G401.6 (cell line): ENCODE results near the gene PKD1.

ENCODE experiments used
- FAIRE-seq: peaks from 2 replicates; lab custom pipeline; 2012; peaks lifted over from hg19 to GRCh38; lab: Jason Lieb, UNC

The PKD1 gene

GRCh38 chr16:2086812-2087747 is 48.6 kb downstream of the PKD1 start:
- no peak for FAIRE-seq

GRCh38 chr16:2086106-2086742 is 49.5 kb downstream of the PKD1 start:
- FAIRE-seq = no peak

- FAIRE-seq = no peak
Measured at GRCh38 chr16:2085669-2086068, 50.0 kb downstream of the PKD1 start.

GRCh38 chr16:2084895-2085625 is 50.6 kb downstream of the PKD1 start:
- no peak for FAIRE-seq

- no peak for FAIRE-seq
Measured at GRCh38 chr16:2083876-2084780, 51.6 kb downstream of the PKD1 start.

- no peak for FAIRE-seq
Measured at GRCh38 chr16:2083409-2083808, 52.3 kb downstream of the PKD1 start.

GRCh38 chr16:2082983-2083364 is 52.7 kb downstream of the PKD1 start:
- FAIRE-seq = no peak

GRCh38 chr16:2082171-2082982 is 53.3 kb downstream of the PKD1 start:
- FAIRE-seq = no peak

GRCh38 chr16:2081201-2082084 is 54.3 kb downstream of the PKD1 start:
- FAIRE-seq = no peak

GRCh38 chr16:2079991-2080390 is 55.7 kb downstream of the PKD1 start:
- FAIRE-seq = no peak

GRCh38 chr16:2079311-2079800 is 56.3 kb downstream of the PKD1 start:
- no peak for FAIRE-seq

- FAIRE-seq = no peak
Measured at GRCh38 chr16:2078691-2079090, 57.0 kb downstream of the PKD1 start.

- FAIRE-seq = no peak
Measured at GRCh38 chr16:2078096-2078495, 57.6 kb downstream of the PKD1 start.

- no peak for FAIRE-seq
Measured at GRCh38 chr16:2077696-2078095, 58.0 kb downstream of the PKD1 start.

GRCh38 chr16:2077016-2077415 is 58.7 kb downstream of the PKD1 start:
- FAIRE-seq = no peak

GRCh38 chr16:2076072-2076865 is 59.4 kb downstream of the PKD1 start:
- no peak for FAIRE-seq

- FAIRE-seq = no peak
Measured at GRCh38 chr16:2075631-2076030, 60.1 kb downstream of the PKD1 start.

- FAIRE-seq = no peak
Measured at GRCh38 chr16:2074071-2074470, 61.6 kb downstream of the PKD1 start.

- FAIRE-seq = no peak
Measured at GRCh38 chr16:2072926-2073325, 62.8 kb downstream of the PKD1 start.
